ENCODE data around the gene INTS4. TPM values are rescaled to one million over a fixed set of nuclear protein-coding genes. Genes with fewer than 3 reads are reported as not detected.
"Not testable (repeated sequence)": the region's sequence is repeated elsewhere in the genome, so short reads cannot be mapped to it uniquely, and the experiment has no call there.

The INTS4 gene
- total and polyA plus RNA-seq, 2 donors (not counting 1 experiment from before 2014, with no cell fraction given) = 46.1 to 78.9 TPM

DNA sequence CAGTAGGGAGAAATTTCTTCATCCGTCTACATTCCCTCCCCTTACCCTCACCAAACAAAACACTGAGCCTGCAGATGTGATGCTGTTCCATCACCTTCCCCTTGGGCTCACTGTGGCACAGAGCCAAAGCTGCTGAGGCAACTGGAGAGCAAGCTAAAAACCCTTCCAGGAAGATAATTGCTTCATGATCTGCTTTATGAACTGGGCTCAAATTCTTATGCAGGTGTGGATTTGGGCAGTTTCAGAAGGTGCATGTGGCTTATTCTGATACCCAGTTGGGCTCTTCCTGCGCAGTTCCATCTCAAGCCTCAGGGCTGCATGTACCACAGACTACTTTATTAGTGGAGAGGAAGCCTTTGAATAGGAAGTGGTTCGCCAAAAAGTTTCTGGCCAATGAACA is 115.2 kb downstream of the INTS4 start:
- peaks cover 13% of the 10 kb centered on the region for H3K4me1 Mint-ChIP-seq
- Histone ChIP-seq H2AFZ (ENCODE audit: insufficient read depth, low read depth, low read length, poor library complexity, severe bottlenecking) (no peak overlapping the region), H3K27ac (ENCODE audit: low read length in 2 of 2) (no peak overlapping the region), H3K4me1 (ENCODE audit: control insufficient read depth in 2 of 2, insufficient read depth in 2 of 2, low read length in 2 of 2) (peaks cover 10 to 11% of the 10 kb centered on the region in 2 donors), H3K4me3 (ENCODE audit: control extremely low read depth in 1 of 5, extremely low read depth in 1 of 5, insufficient read depth in 1 of 5, low read depth in 2 of 5, low read length in 4 of 5) (no peak overlapping the region), H3K79me2 (ENCODE audit: control insufficient read depth, insufficient read depth, low read length) (no peaks in the 10 kb centered on the region), H4K20me1 (ENCODE audit: control insufficient read depth, insufficient read depth, low read length, poor library complexity, severe bottlenecking) (no peaks in the 10 kb centered on the region), H3K27me3 (replicated peaks in 1 of 4; ENCODE audit: control extremely low read depth in 1 of 4, control insufficient read depth in 3 of 4, insufficient read depth in 4 of 4, low read length in 3 of 4) (no peaks in the 10 kb centered on the region), H3K36me3 (replicated peaks in 1 of 2; ENCODE audit: control extremely low read depth in 1 of 2, control insufficient read depth in 1 of 2, extremely low read depth in 1 of 2, insufficient read depth in 2 of 2, low read length in 1 of 2) (peaks cover 7 to 68% of the 10 kb centered on the region in 2 experiments), H3K9me3 (ENCODE audit: control extremely low read depth in 1 of 3, control insufficient read depth in 2 of 3, insufficient read depth in 1 of 3, low read length in 2 of 3) (no peaks in the 10 kb centered on the region), H3K9ac (ENCODE audit: low read length) (no peak overlapping the region), H3K4me2 (replicated peaks; ENCODE audit: low read depth, low read length, poor library complexity, severe bottlenecking) (no peak overlapping the region)
- no peaks in the 10 kb centered on the region for H3K9me3 Mint-ChIP-seq (ENCODE audit: insufficient read depth)
- no peak overlapping the region for H3K4me3 Mint-ChIP-seq
- ATAC-seq (ENCODE audit: low read depth) (no peak), DNase-seq (peak; percentile 13)
- CTCF ChIA-PET = no interaction called here
- 14% methylated on average over 1 of the region's 3 CpGs for WGBS (ENCODE audit: insufficient coverage)
- TF ChIP-seq EZH2 (IDR thresholded peaks at IDR 0.05; ENCODE audit: borderline replicate concordance, insufficient read depth, low read depth, low read length, poor library complexity, severe bottlenecking) = no peak
- TF ChIP-seq, protein P1, sequence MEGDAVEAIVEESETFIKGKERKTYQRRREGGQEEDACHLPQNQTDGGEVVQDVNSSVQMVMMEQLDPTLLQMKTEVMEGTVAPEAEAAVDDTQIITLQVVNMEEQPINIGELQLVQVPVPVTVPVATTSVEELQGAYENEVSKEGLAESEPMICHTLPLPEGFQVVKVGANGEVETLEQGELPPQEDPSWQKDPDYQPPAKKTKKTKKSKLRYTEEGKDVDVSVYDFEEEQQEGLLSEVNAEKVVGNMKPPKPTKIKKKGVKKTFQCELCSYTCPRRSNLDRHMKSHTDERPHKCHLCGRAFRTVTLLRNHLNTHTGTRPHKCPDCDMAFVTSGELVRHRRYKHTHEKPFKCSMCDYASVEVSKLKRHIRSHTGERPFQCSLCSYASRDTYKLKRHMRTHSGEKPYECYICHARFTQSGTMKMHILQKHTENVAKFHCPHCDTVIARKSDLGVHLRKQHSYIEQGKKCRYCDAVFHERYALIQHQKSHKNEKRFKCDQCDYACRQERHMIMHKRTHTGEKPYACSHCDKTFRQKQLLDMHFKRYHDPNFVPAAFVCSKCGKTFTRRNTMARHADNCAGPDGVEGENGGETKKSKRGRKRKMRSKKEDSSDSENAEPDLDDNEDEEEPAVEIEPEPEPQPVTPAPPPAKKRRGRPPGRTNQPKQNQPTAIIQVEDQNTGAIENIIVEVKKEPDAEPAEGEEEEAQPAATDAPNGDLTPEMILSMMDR (IDR thresholded peaks at IDR 0.05) = no peak
- intact Hi-C loops (cut with micrococcal nuclease) = no loop called here
- no peak overlapping the region for H3K27ac Mint-ChIP-seq
- POLR2A ChIA-PET = no interaction called here
- H3K27me3 Mint-ChIP-seq = no peaks in the 10 kb centered on the region

DNA sequence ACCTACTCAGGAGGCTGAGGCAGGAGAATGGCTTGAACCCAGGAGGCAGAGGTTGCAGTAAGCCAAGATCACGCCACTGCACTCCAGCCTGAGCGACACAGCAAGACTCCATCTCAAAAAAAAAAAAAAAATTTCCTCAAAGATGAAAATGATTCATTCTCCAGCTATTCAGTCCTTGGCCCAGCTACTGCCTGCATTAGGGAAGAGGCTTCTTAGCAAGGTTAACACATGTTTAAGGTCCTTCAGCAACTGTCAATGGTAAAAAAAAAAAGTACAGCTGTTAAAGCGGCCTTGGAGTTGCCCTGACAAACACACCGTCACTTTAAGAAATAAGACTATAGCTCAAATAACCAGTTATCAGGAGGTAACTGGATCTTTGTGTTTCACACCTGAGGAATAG is 116.2 kb downstream of the INTS4 start:
- POLR2A ChIA-PET, CTCF ChIA-PET: not testable (repeated sequence)

More for the DNA sequence above, 116.2 kb downstream of the INTS4 start:
- DNase-seq; H2AFZ ChIP-seq (ENCODE audit: insufficient read depth, low read depth, low read length, poor library complexity, severe bottlenecking); H3K9me3 Mint-ChIP-seq (ENCODE audit: insufficient read depth); H3K27me3 ChIP-seq (replicated peaks in 1 of 4; ENCODE audit: control extremely low read depth in 1 of 4, control insufficient read depth in 3 of 4, insufficient read depth in 4 of 4, low read length in 3 of 4); H3K4me2 ChIP-seq (replicated peaks; ENCODE audit: low read depth, low read length, poor library complexity, severe bottlenecking); H3K27me3 Mint-ChIP-seq; H3K27ac Mint-ChIP-seq; ATAC-seq (ENCODE audit: low read depth); H3K9me3 ChIP-seq (ENCODE audit: control extremely low read depth in 1 of 3, control insufficient read depth in 2 of 3, insufficient read depth in 1 of 3, low read length in 2 of 3); H3K79me2 ChIP-seq (ENCODE audit: control insufficient read depth, insufficient read depth, low read length); H3K9ac ChIP-seq (ENCODE audit: low read length); H3K4me3 Mint-ChIP-seq; H3K27ac ChIP-seq (ENCODE audit: low read length in 2 of 2); intact Hi-C loops (cut with micrococcal nuclease); H3K4me3 ChIP-seq (ENCODE audit: control extremely low read depth in 1 of 5, extremely low read depth in 1 of 5, insufficient read depth in 1 of 5, low read depth in 2 of 5, low read length in 4 of 5); H4K20me1 ChIP-seq (ENCODE audit: control insufficient read depth, insufficient read depth, low read length, poor library complexity, severe bottlenecking): not testable (repeated sequence)
- WGBS (ENCODE audit: insufficient coverage) = no CpG with 5 or more reads among the region's 4 CpGs
- Histone ChIP-seq H3K36me3 (replicated peaks in 1 of 2; ENCODE audit: control extremely low read depth in 1 of 2, control insufficient read depth in 1 of 2, extremely low read depth in 1 of 2, insufficient read depth in 2 of 2, low read length in 1 of 2) (peaks cover 0 to 59% of the 10 kb centered on the region in 2 experiments), H3K4me1 (ENCODE audit: control insufficient read depth in 2 of 2, insufficient read depth in 2 of 2, low read length in 2 of 2) (peaks cover 10 to 11% of the 10 kb centered on the region in 2 donors)
- H3K4me1 Mint-ChIP-seq = peaks cover 13% of the 10 kb centered on the region

All from B cell (primary cell).